CD4-positive, alpha-beta T cell (primary cell): Measurements from ENCODE around the gene ITGB2. TPM values are rescaled to one million over a fixed set of nuclear protein-coding genes. Genes with fewer than 3 reads are reported as not detected.

Experiments used
- ATAC-seq: fragments of 200-7000 bp; cut with Tn5 transposase; one replicate; pipeline ENCODE4 v1.10.0; 2022; ENCODE audit warnings: mild to moderate bottlenecking; ENCODE audit not compliant: poor library complexity
- CTCF ChIA-PET: fragments of 350-600 bp; sonication (Branson Sonifier 250); formaldehyde crosslinking; loops from one replicate; lab custom pipeline; 2021; ENCODE audit warnings: antibody characterized with exemption, inconsistent platforms; lab: Charles Lee
- POLR2A ChIA-PET: fragments of 350-600 bp; sonication (Branson Sonifier 250); formaldehyde crosslinking; loops from one replicate; lab custom pipeline; 2021; ENCODE audit warnings: antibody characterized with exemption, inconsistent platforms; lab: Charles Lee
- DNase-seq, 14 experiments: peaks; one replicate each; pipeline ENCODE4 v3.0.0-alpha.2; 2013 to 2020; ENCODE audit warnings: mixed read lengths in 2 of 14
- H3K27ac ChIP-seq, 2 donors: one replicate each; pipeline versions ENCODE4 v1.5.1 to v1.7.0; 2013; ENCODE audit warnings: low read length in 2 of 2, low read depth in 1 of 2, mild to moderate bottlenecking in 1 of 2
- H3K27me3 ChIP-seq, 2 experiments: 1 replicate in 1 of 2; 2 replicates in 1 of 2; pipeline versions ENCODE4 v1.6.1 to v1.7.0; 2013; ENCODE audit warnings: low read length in 2 of 2, control low read depth in 1 of 2, mild to moderate bottlenecking in 1 of 2, moderate library complexity in 1 of 2; ENCODE audit not compliant: insufficient read depth in 2 of 2, control insufficient read depth in 1 of 2
- H3K36me3 ChIP-seq: one replicate; pipeline ENCODE4 v1.6.1; 2013; ENCODE audit warnings: low read length, control low read depth; ENCODE audit not compliant: insufficient read depth
- H3K4me1 ChIP-seq: one replicate; pipeline ENCODE4 v1.6.1; 2013; ENCODE audit warnings: low read length, control low read depth; ENCODE audit not compliant: insufficient read depth
- H3K4me3 ChIP-seq: one replicate; pipeline ENCODE4 v1.5.1; 2013; ENCODE audit warnings: mild to moderate bottlenecking, low read length, moderate library complexity
- H3K9me3 ChIP-seq, 2 experiments: 1 replicate in 1 of 2; 2 replicates in 1 of 2; pipeline versions ENCODE4 v1.6.1 to v1.7.0; 2013; ENCODE audit warnings: low read length in 2 of 2, mild to moderate bottlenecking in 2 of 2, control low read depth in 1 of 2, moderate library complexity in 1 of 2; ENCODE audit not compliant: control insufficient read depth in 1 of 2, insufficient read depth in 1 of 2
- H3K27ac Mint-ChIP-seq: one replicate; pipeline ENCODE4 v1.8.0; 2020; ENCODE audit warnings: mixed read lengths
- H3K27me3 Mint-ChIP-seq: one replicate; pipeline ENCODE4 v1.8.0; 2021; ENCODE audit warnings: mixed read lengths
- H3K36me3 Mint-ChIP-seq: one replicate; pipeline ENCODE4 v1.8.0; 2021; ENCODE audit warnings: low read depth, mixed read lengths
- H3K4me1 Mint-ChIP-seq: one replicate; pipeline ENCODE4 v1.8.0; 2021; ENCODE audit warnings: low read depth, mixed read lengths
- H3K4me3 Mint-ChIP-seq: one replicate; pipeline ENCODE4 v1.8.0; 2020; ENCODE audit warnings: mild to moderate bottlenecking, mixed read lengths
- H3K9me3 Mint-ChIP-seq: one replicate; pipeline ENCODE4 v1.8.0; 2020; ENCODE audit warnings: mixed read lengths
- intact Hi-C, 2 experiments: fragments of 100-400 bp; cut with DNase I in 1 of 2; cut with micrococcal nuclease in 1 of 2; formaldehyde crosslinking; loops; one replicate each; pipeline versions ENCODE4 v1.15.1 to v1.9.0; 2023 to 2025; cut with DNase I, micrococcal nuclease
- total RNA-seq, 174 experiments: library from RNA in 2 of 174; stranded (reverse) in 2 of 174; gene quantifications; one replicate each; pipeline ENCODE4 v1.2.3 and lab custom pipeline; 2021 to 2026
- TF ChIP-seq, protein P1 (sequence below): fragments of 200-600 bp; IDR thresholded peaks from one replicate; pipeline ENCODE4 v1.8.0; 2022; ENCODE audit warnings: antibody characterized with exemption, mild to moderate bottlenecking

The ITGB2 gene
- total RNA-seq, 2 experiments from 2014 or later, result 283 to 284 TPM

DNA sequence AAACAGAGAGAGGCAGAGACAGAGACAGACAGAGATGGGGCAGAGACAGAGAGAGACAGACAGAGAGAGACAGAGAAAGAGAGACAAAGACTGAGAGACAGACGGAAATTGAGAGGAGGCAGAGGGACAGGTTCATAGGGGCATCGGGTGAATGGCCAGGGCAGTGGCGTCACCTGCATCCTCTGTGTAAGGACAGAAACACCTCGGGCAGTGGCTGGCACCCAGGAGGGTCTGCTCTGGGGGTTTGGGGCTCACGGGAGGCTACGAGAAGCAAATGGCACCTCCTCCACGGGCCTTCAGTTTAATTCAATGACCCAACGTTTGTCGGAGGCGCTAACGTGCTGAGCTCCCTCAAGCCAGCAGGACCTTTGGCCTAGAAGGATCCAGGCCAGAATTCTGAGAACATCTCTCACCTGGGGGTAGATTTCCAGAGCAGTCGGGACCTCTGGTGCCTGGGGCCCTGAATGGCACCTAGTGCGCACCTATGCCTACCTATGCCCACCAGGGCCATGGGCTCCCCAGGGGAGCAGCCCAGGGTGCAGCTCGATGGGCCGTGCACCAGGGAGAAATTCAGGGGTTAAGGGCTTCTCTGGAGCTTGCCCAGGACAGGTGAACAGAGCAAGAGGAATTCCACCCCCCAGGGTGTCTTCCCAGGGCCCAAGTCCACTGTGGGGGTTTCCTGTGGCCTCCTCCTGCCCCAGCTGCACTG, 26.6 kb downstream of the ITGB2 start:
- peak overlapping the region in 1 of 2 donors; percentile 1 for H3K27ac ChIP-seq
- no peak overlapping the region for H3K4me3 ChIP-seq
- H3K9me3 Mint-ChIP-seq, result no peaks in the 10 kb centered on the region
- H3K36me3 ChIP-seq, result peaks cover 88% of the 10 kb centered on the region
- H3K27ac Mint-ChIP-seq, result peak overlapping the region; percentile 79
- peaks cover 37% of the 10 kb centered on the region for H3K4me1 ChIP-seq
- intact Hi-C loops, result loop anchor here (1.0 to 2.0 kb wide), 2 partner anchors 17 kb away; no protein-coding TSS in a partner anchor
- ChIA-PET POLR2A (interaction anchor here (1.3 to 4.6 kb wide), 6 partner anchors 18 to 46 kb away, joined by 3 to 26 read pairs (median 4); partner anchors contain the start of gene SLX9), CTCF (interaction anchor here (1.1 to 5.3 kb wide), 3 partner anchors 21 to 40 kb away, joined by 3 to 56 read pairs (median 4); no protein-coding TSS in a partner anchor)
- ATAC-seq (no peak), DNase-seq (no peak)
- no peaks in the 10 kb centered on the region for H3K9me3 ChIP-seq
- no peaks in the 10 kb centered on the region for H3K27me3 ChIP-seq
- no peak overlapping the region for H3K4me3 Mint-ChIP-seq
- peaks cover 59% of the 10 kb centered on the region for H3K36me3 Mint-ChIP-seq
- TF ChIP-seq, protein P1, sequence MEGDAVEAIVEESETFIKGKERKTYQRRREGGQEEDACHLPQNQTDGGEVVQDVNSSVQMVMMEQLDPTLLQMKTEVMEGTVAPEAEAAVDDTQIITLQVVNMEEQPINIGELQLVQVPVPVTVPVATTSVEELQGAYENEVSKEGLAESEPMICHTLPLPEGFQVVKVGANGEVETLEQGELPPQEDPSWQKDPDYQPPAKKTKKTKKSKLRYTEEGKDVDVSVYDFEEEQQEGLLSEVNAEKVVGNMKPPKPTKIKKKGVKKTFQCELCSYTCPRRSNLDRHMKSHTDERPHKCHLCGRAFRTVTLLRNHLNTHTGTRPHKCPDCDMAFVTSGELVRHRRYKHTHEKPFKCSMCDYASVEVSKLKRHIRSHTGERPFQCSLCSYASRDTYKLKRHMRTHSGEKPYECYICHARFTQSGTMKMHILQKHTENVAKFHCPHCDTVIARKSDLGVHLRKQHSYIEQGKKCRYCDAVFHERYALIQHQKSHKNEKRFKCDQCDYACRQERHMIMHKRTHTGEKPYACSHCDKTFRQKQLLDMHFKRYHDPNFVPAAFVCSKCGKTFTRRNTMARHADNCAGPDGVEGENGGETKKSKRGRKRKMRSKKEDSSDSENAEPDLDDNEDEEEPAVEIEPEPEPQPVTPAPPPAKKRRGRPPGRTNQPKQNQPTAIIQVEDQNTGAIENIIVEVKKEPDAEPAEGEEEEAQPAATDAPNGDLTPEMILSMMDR, result no peak
- no peaks in the 10 kb centered on the region for H3K27me3 Mint-ChIP-seq
- H3K4me1 Mint-ChIP-seq, result peaks cover 15% of the 10 kb centered on the region

DNA sequence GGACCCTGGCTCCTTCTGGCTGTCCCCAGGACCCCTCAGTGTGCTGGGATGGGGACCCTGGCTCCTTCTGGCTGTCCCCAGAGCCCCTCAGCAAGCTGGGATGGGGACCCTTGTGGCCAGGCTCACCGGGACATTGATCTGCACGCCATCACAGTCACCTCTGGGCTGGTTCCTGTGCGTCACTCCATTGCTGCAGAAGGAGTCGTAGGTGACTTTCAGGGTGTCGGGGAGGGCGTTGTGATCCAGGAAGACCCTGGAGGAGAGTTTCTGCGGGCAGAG, 27.5 kb downstream of the ITGB2 start:
- CTCF ChIA-PET, result interaction anchor here (1.1 to 5.3 kb wide), 6 partner anchors 18 to 92 kb away, joined by 3 to 56 read pairs (median 4); partner anchors contain the start of gene UBE2G2
- POLR2A ChIA-PET, result interaction anchor here (0.8 to 4.6 kb wide), 6 partner anchors 14 to 47 kb away, joined by 3 to 26 read pairs (median 4); partner anchors contain the start of gene SLX9
- TF ChIP-seq, protein P1, result no peak
- DNase-seq (no peak), ATAC-seq (no peak)
- H3K9me3 ChIP-seq, result no peaks in the 10 kb centered on the region
- peaks cover 15% of the 10 kb centered on the region for H3K4me1 Mint-ChIP-seq
- H3K27me3 Mint-ChIP-seq, result no peaks in the 10 kb centered on the region
- H3K27ac Mint-ChIP-seq, result peak overlapping the region; percentile 79
- H3K4me1 ChIP-seq, result peaks cover 36% of the 10 kb centered on the region
- intact Hi-C loops, result loop anchor here (1.0 to 2.0 kb wide), 2 partner anchors 18 kb away; no protein-coding TSS in a partner anchor
- no peak overlapping the region for H3K4me3 Mint-ChIP-seq
- H3K4me3 ChIP-seq, result no peak overlapping the region
- H3K27me3 ChIP-seq, result no peaks in the 10 kb centered on the region
- H3K27ac ChIP-seq, result no peak overlapping the region
- H3K36me3 ChIP-seq, result peaks cover 88% of the 10 kb centered on the region
- H3K36me3 Mint-ChIP-seq, result peaks cover 55% of the 10 kb centered on the region
- no peaks in the 10 kb centered on the region for H3K9me3 Mint-ChIP-seq

DNA sequence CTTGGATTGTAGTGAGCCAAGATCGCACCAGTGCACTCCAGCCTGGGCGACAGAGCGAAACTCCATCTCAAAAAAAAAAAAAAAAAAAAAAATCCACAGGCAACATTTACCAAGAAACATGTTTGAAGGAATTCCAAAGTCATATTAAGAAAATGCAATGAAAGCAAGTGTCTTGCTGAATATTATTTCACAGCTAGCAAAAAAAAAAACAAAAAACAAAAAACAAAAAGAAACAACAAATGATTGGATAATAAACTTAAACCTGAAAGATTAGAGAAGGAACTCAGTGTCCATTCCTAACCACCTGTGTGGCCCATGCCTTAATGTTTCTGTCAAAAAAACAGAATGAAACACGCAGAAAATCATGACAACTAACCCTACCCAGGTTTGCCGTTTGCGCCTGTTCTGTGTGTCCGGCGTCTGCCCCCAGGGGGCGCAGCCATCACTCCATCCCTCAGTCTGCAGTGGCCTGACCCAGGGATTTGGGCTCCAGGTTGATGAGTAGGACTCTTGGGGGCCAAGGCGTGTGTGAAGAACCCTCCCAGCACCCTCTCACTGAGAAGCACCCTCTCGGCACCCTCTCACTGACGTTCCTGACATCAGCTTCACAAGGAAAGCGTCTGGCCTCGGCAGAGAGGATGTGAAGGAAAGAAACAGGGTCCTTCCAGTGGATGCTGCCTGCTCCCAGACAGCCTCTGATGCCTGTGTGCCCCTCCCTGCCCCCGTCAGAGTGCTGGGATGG, 28.0 kb downstream of the ITGB2 start:
- no peak overlapping the region for H3K27ac ChIP-seq
- H3K9me3 ChIP-seq, result no peaks in the 10 kb centered on the region
- no peak overlapping the region for H3K4me3 Mint-ChIP-seq
- H3K27ac Mint-ChIP-seq, result peak overlapping the region; percentile 79
- ChIA-PET CTCF (interaction anchor here (0.6 to 5.3 kb wide), 11 partner anchors 15 to 92 kb away, joined by 3 to 56 read pairs (median 3); partner anchors contain the start of genes SLX9 and UBE2G2), POLR2A (interaction anchor here (0.6 to 4.6 kb wide), 11 partner anchors 8 to 92 kb away, joined by 3 to 26 read pairs (median 4); partner anchors contain the start of gene SLX9)
- H3K4me1 ChIP-seq, result peaks cover 30% of the 10 kb centered on the region
- no peaks in the 10 kb centered on the region for H3K27me3 ChIP-seq
- TF ChIP-seq, protein P1, result peak; percentile 94
- H3K27me3 Mint-ChIP-seq, result no peaks in the 10 kb centered on the region
- H3K36me3 ChIP-seq, result peaks cover 88% of the 10 kb centered on the region
- no peaks in the 10 kb centered on the region for H3K9me3 Mint-ChIP-seq
- H3K4me1 Mint-ChIP-seq, result peaks cover 15% of the 10 kb centered on the region
- peaks cover 54% of the 10 kb centered on the region for H3K36me3 Mint-ChIP-seq
- peak; percentile 66 to 91 (median 76) for DNase-seq
- intact Hi-C loops, result loop anchor here (1.0 to 2.0 kb wide), 4 partner anchors 18 to 92 kb away; no protein-coding TSS in a partner anchor
- no peak overlapping the region for H3K4me3 ChIP-seq
- ATAC-seq, result peak; percentile 94
